Body of pancreas (tissue), 4 donors: ENCODE measurements around the gene TADA2B. TPM values are rescaled to one million over a fixed set of nuclear protein-coding genes. Genes with fewer than 3 reads are reported as not detected.
A peak's percentile ranks its signal among the peaks of the same experiment; 100 is the strongest.

ENCODE experiments used
- ATAC-seq: fragments of 150-250 bp; one replicate; pipeline ENCODE4 v1.9.1; 2016
- DNase-seq, 4 donors: peaks; one replicate each; pipeline ENCODE4 v3.0.0-alpha.2; 2019
- H3K27ac ChIP-seq, 4 donors: fragments of 200-600 bp; sonication (generic); 1 replicate in 3 of 4; 2 replicates in 1 of 4; pipeline versions ENCODE4 v1.5.1 to v1.6.1; 2016 to 2019; ENCODE audit warnings: mild to moderate bottlenecking in 1 of 4, mixed read lengths in 1 of 4, moderate library complexity in 1 of 4
- H3K27me3 ChIP-seq, 2 donors: fragments of 200-600 bp; sonication (generic); one replicate each; pipeline ENCODE4 v1.6.0; 2016; ENCODE audit warnings: mild to moderate bottlenecking in 1 of 2
- H3K36me3 ChIP-seq, 2 donors: fragments of 200-600 bp; sonication (generic); replicated peaks in 1 of 2; 2 replicates each; pipeline ENCODE4 v1.5.1; 2016; ENCODE audit warnings: low read depth in 2 of 2; ENCODE audit not compliant: insufficient read depth in 1 of 2
- H3K4me1 ChIP-seq: fragments of 200-600 bp; sonication (generic); one replicate; pipeline ENCODE4 v1.6.0; 2016
- H3K4me3 ChIP-seq, 2 donors: fragments of 200-600 bp; sonication (generic); 1 replicate in 1 of 2; 2 replicates in 1 of 2; pipeline ENCODE4 v1.5.1; 2016 to 2019
- H3K9me3 ChIP-seq, 3 donors: fragments of 200-600 bp; sonication (generic); 1 replicate in 2 of 3; 2 replicates in 1 of 3; pipeline ENCODE4 v1.5.1; 2016
- CTCF ChIP-seq, 7 experiments: fragments of 450-650 bp in 4 of 7; fragments of 200-600 bp in 3 of 7; sonication (generic) in 3 of 7; IDR thresholded peaks; one replicate each; pipeline ENCODE4 v1.5.1; 2016 to 2019; ENCODE audit warnings: antibody characterized with exemption in 7 of 7
- POLR2A ChIP-seq, 3 donors: fragments of 450-650 bp; IDR thresholded peaks; one replicate each; pipeline ENCODE4 v1.6.1; 2016; ENCODE audit warnings: antibody characterized with exemption in 3 of 3, mild to moderate bottlenecking in 2 of 3
- WGBS, 2 donors: methylation state at CpG; one replicate each; pipeline ENCODE4 v1.1.5; 2017; 5-methylcytosine and 5-hydroxymethylcytosine counted together
- intact Hi-C: fragments of 100-400 bp; cut with DNase I; formaldehyde crosslinking; loops from one replicate; pipeline ENCODE4 v1.15.1; 2023
- total RNA-seq, 2 donors: library from RNA; depleted of rRNA; stranded (reverse); fragments of >200 nt; gene quantifications; one replicate each; pipeline ENCODE4 v1.1.0, GENCODE V29; 2016

Gene TADA2B
- total RNA-seq, 2 donors from 2014 or later: 18.1 to 20.0 TPM

- ATAC-seq: no peak
Observed at GRCh38 chr4:7049739-7050138, 6.6 kb downstream of the TADA2B start.

GRCh38 chr4:7050481-7051143 lies 7.4 kb downstream of the TADA2B start:
- peak; percentile 43 to 72 (median 54) for DNase-seq
- peak overlapping the region in 3 of 4 donors; percentile 24 to 48 (median 31) for H3K27ac ChIP-seq
- H3K9me3 ChIP-seq: no peaks in the 10 kb centered on the region
- peaks cover 61% of the 10 kb centered on the region for H3K4me1 ChIP-seq
- no peaks in the 10 kb centered on the region for H3K27me3 ChIP-seq
- WGBS, 2 donors: 37% methylated on average over 10 to 36 of the region's 36 CpGs
- intact Hi-C loops: no loop called here
- ATAC-seq: peak; percentile 65
- H3K4me3 ChIP-seq: no peak overlapping the region
- TF ChIP-seq CTCF (IDR thresholded peaks at IDR 0.05): no peak
- no peak for TF ChIP-seq POLR2A (IDR thresholded peaks at IDR 0.05)
- H3K36me3 ChIP-seq: peaks cover 4 to 8% of the 10 kb centered on the region in 2 donors

More at GRCh38 chr4:7049739-7050138, 6.6 kb downstream of the TADA2B start:
- intact Hi-C loops: no loop called here
- H3K9me3 ChIP-seq: no peaks in the 10 kb centered on the region
- H3K36me3 ChIP-seq: peaks cover 0 to 6% of the 10 kb centered on the region in 2 donors
- peak overlapping the region in 1 of 4 donors; percentile 31 for H3K27ac ChIP-seq
- no peak overlapping the region for H3K4me3 ChIP-seq
- H3K4me1 ChIP-seq: peaks cover 70% of the 10 kb centered on the region
- 54 to 61% methylated on average over 9 to 11 of the region's 11 CpGs for WGBS, 2 donors
- DNase-seq: peak in 1 of 4 donors; percentile 39
- H3K27me3 ChIP-seq: no peaks in the 10 kb centered on the region
- TF ChIP-seq POLR2A (IDR thresholded peaks at IDR 0.05) (no peak), CTCF (IDR thresholded peaks at IDR 0.05) (no peak)

- WGBS, 2 donors: 44 to 49% methylated on average over 10 to 12 of the region's 12 CpGs
- H3K27ac ChIP-seq: peak overlapping the region in 2 of 4 donors; percentile 31 to 48
- ATAC-seq (no peak), DNase-seq (no peak)
- peaks cover 56% of the 10 kb centered on the region for H3K4me1 ChIP-seq
- H3K9me3 ChIP-seq: no peaks in the 10 kb centered on the region
- H3K36me3 ChIP-seq: peaks cover 5 to 9% of the 10 kb centered on the region in 2 donors
- H3K4me3 ChIP-seq: no peak overlapping the region
- TF ChIP-seq POLR2A (IDR thresholded peaks at IDR 0.05) (no peak), CTCF (IDR thresholded peaks at IDR 0.05) (no peak)
- H3K27me3 ChIP-seq: no peaks in the 10 kb centered on the region
- intact Hi-C loops: no loop called here
Observed at GRCh38 chr4:7051144-7051495, 7.9 kb downstream of the TADA2B start.

- intact Hi-C loops: no loop called here
- Histone ChIP-seq H3K27me3 (no peaks in the 10 kb centered on the region), H3K36me3 (peaks cover 5 to 9% of the 10 kb centered on the region in 2 donors), H3K4me1 (peaks cover 48% of the 10 kb centered on the region), H3K4me3 (no peak overlapping the region), H3K27ac (no peak overlapping the region), H3K9me3 (no peaks in the 10 kb centered on the region)
- TF ChIP-seq CTCF (IDR thresholded peaks at IDR 0.05): no peak
- TF ChIP-seq POLR2A (IDR thresholded peaks at IDR 0.05): no peak
- ATAC-seq (no peak), DNase-seq (no peak)
- 88% methylated on average over 14 of the region's 14 CpGs; no CpG with 5 or more reads in 1 of the 2 donors for WGBS, 2 donors
Observed at GRCh38 chr4:7051905-7052304, 8.7 kb downstream of the TADA2B start.

- H3K36me3 ChIP-seq: peaks cover 5 to 9% of the 10 kb centered on the region in 2 donors
- H3K27ac ChIP-seq: no peak overlapping the region
- no peaks in the 10 kb centered on the region for H3K27me3 ChIP-seq
- no peak overlapping the region for H3K4me3 ChIP-seq
- H3K9me3 ChIP-seq: no peaks in the 10 kb centered on the region
- peaks cover 44% of the 10 kb centered on the region for H3K4me1 ChIP-seq
- ATAC-seq: no peak
- intact Hi-C loops: no loop called here
- no peak for DNase-seq
- WGBS, 2 donors: 90 to 92% methylated on average over 3 to 14 of the region's 14 CpGs
- no peak for TF ChIP-seq CTCF (IDR thresholded peaks at IDR 0.05)
- no peak for TF ChIP-seq POLR2A (IDR thresholded peaks at IDR 0.05)
Observed at GRCh38 chr4:7052313-7052712, 9.1 kb downstream of the TADA2B start.
